Natural killer cell (primary cell): ENCODE measurements around the gene CD99L2. TPM values are rescaled to one million over a fixed set of nuclear protein-coding genes. Genes with fewer than 3 reads are reported as not detected.
"Not testable (repeated sequence)": the region's sequence is repeated elsewhere in the genome, so short reads cannot be mapped to it uniquely, and the experiment has no call there.

Experiments
- ATAC-seq, 3 donors: fragments of 150-1000 bp in 2 of 3; fragments of 200-7000 bp in 1 of 3; cut with Tn5 transposase; 1 replicate in 1 of 3; 2 replicates in 2 of 3; pipeline ENCODE4 v1.10.0; 2021; ENCODE audit warnings: mild to moderate bottlenecking in 2 of 3, moderate library complexity in 2 of 3
- DNase-seq, 2 donors: peaks; one replicate each; pipeline versions ENCODE4 v3.0.0 to v3.0.0-alpha.2; 2013 to 2021; ENCODE audit warnings: mixed read lengths in 1 of 2
- H3K27ac ChIP-seq: one replicate; pipeline ENCODE4 v1.5.1; 2013; ENCODE audit warnings: mild to moderate bottlenecking, low read length
- H3K27me3 ChIP-seq: one replicate; pipeline ENCODE4 v1.6.1; 2013; ENCODE audit warnings: low read length; ENCODE audit not compliant: control insufficient read depth, insufficient read depth
- H3K36me3 ChIP-seq: one replicate; pipeline ENCODE4 v1.6.1; 2013; ENCODE audit warnings: low read length; ENCODE audit not compliant: control insufficient read depth, insufficient read depth
- H3K4me1 ChIP-seq: one replicate; pipeline ENCODE4 v1.6.1; 2013; ENCODE audit warnings: low read length; ENCODE audit not compliant: control insufficient read depth, insufficient read depth
- H3K4me3 ChIP-seq: one replicate; pipeline ENCODE4 v1.5.1; 2013; ENCODE audit warnings: low read length
- H3K9me3 ChIP-seq: one replicate; pipeline ENCODE4 v1.6.1; 2013; ENCODE audit warnings: low read length; ENCODE audit not compliant: control insufficient read depth, insufficient read depth
- H3K27ac Mint-ChIP-seq, 2 donors: one replicate each; pipeline ENCODE4 v1.8.0; 2022; ENCODE audit warnings: mild to moderate bottlenecking in 2 of 2, mixed read lengths in 2 of 2, moderate library complexity in 1 of 2
- H3K27me3 Mint-ChIP-seq, 2 donors: one replicate each; pipeline ENCODE4 v1.8.0; 2022; ENCODE audit warnings: low read depth in 2 of 2, mixed read lengths in 2 of 2
- H3K36me3 Mint-ChIP-seq: one replicate; pipeline ENCODE4 v1.8.0; 2022; ENCODE audit warnings: mixed read lengths
- H3K4me1 Mint-ChIP-seq, 2 donors: one replicate each; pipeline ENCODE4 v1.8.0; 2022; ENCODE audit warnings: mixed read lengths in 2 of 2
- H3K4me3 Mint-ChIP-seq: one replicate; pipeline ENCODE4 v1.8.0; 2022; ENCODE audit warnings: mild to moderate bottlenecking, moderate library complexity, mixed read lengths
- H3K9me3 Mint-ChIP-seq, 2 donors: one replicate each; pipeline ENCODE4 v1.8.0; 2022; ENCODE audit warnings: mixed read lengths in 2 of 2
- CTCF ChIP-seq: fragments of 200-600 bp; IDR thresholded peaks from one replicate; pipeline ENCODE4 v1.8.0; 2022; ENCODE audit warnings: antibody characterized with exemption
- WGBS: methylation state at CpG from one replicate; pipeline ENCODE4 v1.1.7; 2013; ENCODE audit warnings: missing lambda C conversion rate; ENCODE audit not compliant: insufficient coverage; 5-methylcytosine and 5-hydroxymethylcytosine counted together
- intact Hi-C: fragments of 100-400 bp; cut with micrococcal nuclease; formaldehyde crosslinking; loops from one replicate; pipeline ENCODE4 v1.14.2; 2022
- total RNA-seq, 4 donors: library from RNA; stranded (reverse); fragments of 120-200 nt in 1 of 4; gene quantifications; one replicate each; pipeline versions ENCODE4 v1.2.3 to v1.2.4, GENCODE V29; 2013 to 2022

The CD99L2 gene
- total RNA-seq, 3 donors from 2014 or later (not counting 1 experiment from before 2014, with no cell fraction given): 13.1 to 18.0 (median 15.7) TPM

GRCh38 chrX:150833454-150834056, 64.9 kb downstream of the CD99L2 start:
- intact Hi-C loops: no loop called here
- ATAC-seq (no peak), DNase-seq (no peak)
- H3K27me3 ChIP-seq: no peaks in the 10 kb centered on the region
- Mint-ChIP-seq H3K4me1 (peaks cover 12 to 14% of the 10 kb centered on the region in 2 donors), H3K27ac (no peak overlapping the region), H3K9me3 (no peaks in the 10 kb centered on the region), H3K27me3 (no peaks in the 10 kb centered on the region), H3K36me3 (no peaks in the 10 kb centered on the region), H3K4me3 (no peak overlapping the region)
- H3K27ac ChIP-seq: no peak overlapping the region
- 20% methylated on average over 1 of the region's 1 CpG for WGBS
- no peaks in the 10 kb centered on the region for H3K4me1 ChIP-seq
- H3K9me3 ChIP-seq: no peaks in the 10 kb centered on the region
- no peak overlapping the region for H3K4me3 ChIP-seq
- no peaks in the 10 kb centered on the region for H3K36me3 ChIP-seq
- TF ChIP-seq CTCF: no peak

- Histone ChIP-seq H3K36me3 (no peaks in the 10 kb centered on the region), H3K9me3 (no peaks in the 10 kb centered on the region), H3K4me3 (no peak overlapping the region), H3K27me3 (no peaks in the 10 kb centered on the region), H3K27ac (no peak overlapping the region), H3K4me1 (no peaks in the 10 kb centered on the region)
- 75% methylated on average over 1 of the region's 1 CpG for WGBS
- ATAC-seq: no peak
- intact Hi-C loops: no loop called here
- H3K4me3 Mint-ChIP-seq: no peak overlapping the region
- H3K4me1 Mint-ChIP-seq: peaks cover 7 to 9% of the 10 kb centered on the region in 2 donors
- no peaks in the 10 kb centered on the region for H3K36me3 Mint-ChIP-seq
- no peaks in the 10 kb centered on the region for H3K9me3 Mint-ChIP-seq
- no peak overlapping the region for H3K27ac Mint-ChIP-seq
- no peak for DNase-seq
- TF ChIP-seq CTCF: no peak
- no peaks in the 10 kb centered on the region for H3K27me3 Mint-ChIP-seq
Observed at GRCh38 chrX:150831863-150832262, 66.6 kb downstream of the CD99L2 start.

- intact Hi-C loops: no loop called here
- Histone ChIP-seq H3K4me1 (no peaks in the 10 kb centered on the region), H3K27ac (no peak overlapping the region), H3K9me3 (no peaks in the 10 kb centered on the region), H3K4me3 (no peak overlapping the region), H3K27me3 (no peaks in the 10 kb centered on the region), H3K36me3 (no peaks in the 10 kb centered on the region)
- DNase-seq: no peak
- no peak for TF ChIP-seq CTCF
- Mint-ChIP-seq H3K9me3 (peaks cover 0 to 4% of the 10 kb centered on the region in 2 donors), H3K36me3 (no peaks in the 10 kb centered on the region), H3K4me1 (peaks cover 4 to 11% of the 10 kb centered on the region in 2 donors), H3K27ac (no peak overlapping the region), H3K27me3 (no peaks in the 10 kb centered on the region), H3K4me3 (no peak overlapping the region)
- WGBS: 94% methylated on average over 3 of the region's 5 CpGs
- ATAC-seq: no peak
Observed at GRCh38 chrX:150828785-150829184, 69.7 kb downstream of the CD99L2 start.

GRCh38 chrX:150824352-150824751, 74.1 kb downstream of the CD99L2 start:
- intact Hi-C loops, H3K27ac ChIP-seq, DNase-seq, H3K4me3 Mint-ChIP-seq, H3K4me3 ChIP-seq, H3K4me1 ChIP-seq, H3K9me3 ChIP-seq, H3K27me3 Mint-ChIP-seq, H3K36me3 ChIP-seq, H3K36me3 Mint-ChIP-seq, ATAC-seq, H3K27ac Mint-ChIP-seq, H3K4me1 Mint-ChIP-seq, H3K9me3 Mint-ChIP-seq, H3K27me3 ChIP-seq: not testable (repeated sequence)

GRCh38 chrX:150823826-150824225, 74.6 kb downstream of the CD99L2 start:
- H3K4me1 Mint-ChIP-seq, H3K4me3 ChIP-seq, H3K9me3 ChIP-seq, DNase-seq, H3K27me3 Mint-ChIP-seq, H3K27ac Mint-ChIP-seq, H3K27ac ChIP-seq, H3K36me3 Mint-ChIP-seq, H3K4me1 ChIP-seq, ATAC-seq, H3K36me3 ChIP-seq, H3K4me3 Mint-ChIP-seq, H3K9me3 Mint-ChIP-seq, H3K27me3 ChIP-seq, intact Hi-C loops: not testable (repeated sequence)
- WGBS: 100% methylated on average over 1 of the region's 1 CpG
